Hepatocyte (in vitro differentiated cells): ENCODE results near the gene NRK. TPM values are rescaled to one million over a fixed set of nuclear protein-coding genes. Genes with fewer than 3 reads are reported as not detected.

Source experiments
- DNase-seq: peaks from one replicate; pipeline ENCODE4 v3.0.0-alpha.2; 2016; ENCODE audit warnings: low spot score
- H2AFZ ChIP-seq: fragments of 200-600 bp; sonication (generic); 2 replicates; pipeline ENCODE4 v1.6.0; 2016; ENCODE audit warnings: antibody characterized with exemption, mild to moderate bottlenecking
- H3K27ac ChIP-seq: fragments of 200-600 bp; sonication (generic); 2 replicates; pipeline ENCODE4 v1.5.1; 2016; ENCODE audit warnings: mild to moderate bottlenecking
- H3K27me3 ChIP-seq: fragments of 200-600 bp; sonication (generic); 2 replicates; pipeline ENCODE4 v1.6.1; 2016
- H3K36me3 ChIP-seq: fragments of 200-600 bp; sonication (generic); replicated peaks from 2 replicates; pipeline ENCODE4 v1.5.1; 2016; ENCODE audit warnings: low read depth; ENCODE audit not compliant: insufficient read depth
- H3K4me1 ChIP-seq: fragments of 200-600 bp; sonication (generic); 2 replicates; pipeline ENCODE4 v1.5.1; 2016; ENCODE audit warnings: mild to moderate bottlenecking, moderate library complexity; ENCODE audit not compliant: insufficient read depth
- H3K4me2 ChIP-seq: fragments of 200-600 bp; sonication (generic); 2 replicates; pipeline ENCODE4 v1.6.0; 2016
- H3K4me3 ChIP-seq: fragments of 200-600 bp; sonication (generic); 2 replicates; pipeline ENCODE4 v1.5.1; 2016; ENCODE audit warnings: mild to moderate bottlenecking
- H3K79me2 ChIP-seq: fragments of 200-600 bp; sonication (generic); 2 replicates; pipeline ENCODE4 v1.6.0; 2017; ENCODE audit warnings: mild to moderate bottlenecking
- H3K9me2 ChIP-seq: fragments of 200-600 bp; sonication (generic); replicated peaks from 2 replicates; pipeline ENCODE4 v1.6.0; 2017; ENCODE audit warnings: mild to moderate bottlenecking; ENCODE audit not compliant: insufficient read depth
- H3K9me3 ChIP-seq: fragments of 200-600 bp; sonication (generic); 2 replicates; pipeline ENCODE4 v1.5.1; 2016; ENCODE audit warnings: low read depth, mild to moderate bottlenecking
- H4K20me1 ChIP-seq: fragments of 200-600 bp; sonication (generic); 2 replicates; pipeline ENCODE4 v1.6.0; 2016; ENCODE audit warnings: mild to moderate bottlenecking; ENCODE audit not compliant: insufficient read depth, poor library complexity, severe bottlenecking
- CTCF ChIP-seq: fragments of 200-600 bp; sonication (generic); IDR thresholded peaks from 2 replicates; pipeline ENCODE4 v1.5.1; 2016; ENCODE audit warnings: antibody characterized with exemption, mild to moderate bottlenecking; ENCODE audit not compliant: poor library complexity
- EZH2 ChIP-seq: fragments of 200-600 bp; sonication (generic); IDR thresholded peaks from 2 replicates; pipeline ENCODE4 v1.6.1; 2016; ENCODE audit warnings: antibody characterized with exemption, mild to moderate bottlenecking, borderline replicate concordance
- EZH2phosphoT487 ChIP-seq: fragments of 200-600 bp; sonication (generic); IDR thresholded peaks from one replicate; pipeline ENCODE4 v1.6.1; 2018; ENCODE audit warnings: antibody characterized with exemption, mild to moderate bottlenecking, low read depth, moderate library complexity; ENCODE audit not compliant: unreplicated experiment, severe bottlenecking
- WGBS: methylation state at CpG from one replicate; pipeline ENCODE4 v1.1.6; 2016; ENCODE audit warnings: low lambda C conversion rate; ENCODE audit errors: missing lambda C conversion rate; 5-methylcytosine and 5-hydroxymethylcytosine counted together
- polyA plus RNA-seq: library from polyadenylated mRNA; unstranded; fragments of >200 nt; fragmentation: Nextera tagmentation; extraction: Ambion mirVana; gene quantifications from 2 replicates; pipeline ENCODE4 v1.2.1, GENCODE V29; 2016
- total RNA-seq: library from RNA; depleted of rRNA; stranded (reverse); fragments of >200 nt; gene quantifications from 2 replicates; pipeline ENCODE4 v1.2.3, GENCODE V29; 2014

The NRK gene
- total and polyA plus RNA-seq, 2 experiments from 2014 or later = 2.2 to 12.0 TPM

GRCh38 chrX:105969487-105969886, 147.1 kb downstream of the NRK start:
- Histone ChIP-seq H3K27me3 (no peaks in the 10 kb centered on the region), H3K36me3 (no peaks in the 10 kb centered on the region), H2AFZ (no peak overlapping the region), H3K9me3 (no peaks in the 10 kb centered on the region), H3K4me1 (no peaks in the 10 kb centered on the region), H3K27ac (no peak overlapping the region), H3K9me2 (no peaks in the 10 kb centered on the region), H3K79me2 (no peaks in the 10 kb centered on the region), H4K20me1 (no peaks in the 10 kb centered on the region), H3K4me3 (no peak overlapping the region), H3K4me2 (no peak overlapping the region)
- DNase-seq = no peak
- TF ChIP-seq CTCF (no peak), EZH2phosphoT487 (no peak), EZH2 (no peak)
- 85% methylated on average over 5 of the region's 5 CpGs for WGBS

GRCh38 chrX:105972690-105973386, 150.5 kb downstream of the NRK start:
- Histone ChIP-seq H3K36me3 (no peaks in the 10 kb centered on the region), H3K4me3 (no peak overlapping the region), H3K4me1 (no peaks in the 10 kb centered on the region), H2AFZ (no peak overlapping the region), H3K79me2 (no peaks in the 10 kb centered on the region), H4K20me1 (no peaks in the 10 kb centered on the region), H3K4me2 (peak overlapping the region; percentile 54), H3K27me3 (no peaks in the 10 kb centered on the region), H3K9me2 (no peaks in the 10 kb centered on the region), H3K27ac (peak overlapping the region; percentile 43), H3K9me3 (no peaks in the 10 kb centered on the region)
- TF ChIP-seq EZH2 = no peak
- TF ChIP-seq EZH2phosphoT487 = no peak
- no peak for TF ChIP-seq CTCF
- DNase-seq = no peak
- 26% methylated on average over 3 of the region's 3 CpGs for WGBS

- H3K79me2 ChIP-seq = no peaks in the 10 kb centered on the region
- H3K9me3 ChIP-seq = no peaks in the 10 kb centered on the region
- H3K9me2 ChIP-seq = no peaks in the 10 kb centered on the region
- no peak overlapping the region for H2AFZ ChIP-seq
- H3K27ac ChIP-seq = peak overlapping the region; percentile 43
- no peaks in the 10 kb centered on the region for H3K4me1 ChIP-seq
- TF ChIP-seq EZH2phosphoT487 (no peak), EZH2 (no peak)
- H4K20me1 ChIP-seq = no peaks in the 10 kb centered on the region
- no peaks in the 10 kb centered on the region for H3K27me3 ChIP-seq
- no peak for DNase-seq
- 41% methylated on average over 3 of the region's 3 CpGs for WGBS
- peak overlapping the region; percentile 54 for H3K4me2 ChIP-seq
- no peak overlapping the region for H3K4me3 ChIP-seq
- H3K36me3 ChIP-seq = no peaks in the 10 kb centered on the region
Observed at GRCh38 chrX:105973387-105973739, 151.0 kb downstream of the NRK start.

- DNase-seq = peak; percentile 8
- Histone ChIP-seq H3K27ac (no peak overlapping the region), H3K9me2 (no peaks in the 10 kb centered on the region), H2AFZ (no peak overlapping the region), H3K79me2 (no peaks in the 10 kb centered on the region), H4K20me1 (no peaks in the 10 kb centered on the region), H3K36me3 (no peaks in the 10 kb centered on the region), H3K4me3 (no peak overlapping the region), H3K27me3 (no peaks in the 10 kb centered on the region), H3K4me1 (no peaks in the 10 kb centered on the region), H3K9me3 (peaks cover 4% of the 10 kb centered on the region), H3K4me2 (no peak overlapping the region)
- TF ChIP-seq EZH2phosphoT487 (no peak), EZH2 (no peak), CTCF (peak; percentile 51)
Observed at GRCh38 chrX:105975382-105975781, 153.0 kb downstream of the NRK start.
